IMR-90 (cell line): ENCODE data around the gene ANKRD40CL. TPM values are rescaled to one million over a fixed set of nuclear protein-coding genes. Genes with fewer than 3 reads are reported as not detected.
A peak's percentile ranks its signal among the peaks of the same experiment; 100 is the strongest.

ENCODE experiments used
- ATAC-seq: fragments of 200-7000 bp; cut with Tn5 transposase; 2 replicates; pipeline ENCODE4 v1.9.1; 2020; ENCODE audit warnings: low read depth, mild to moderate bottlenecking, moderate library complexity
- BruUV-seq: library from RNA; stranded (reverse); fragments of 400-500 nt; replicated peaks from 2 replicates; lab custom pipeline; 2021; lab: Mats Ljungman, UMichigan
- CTCF ChIA-PET: fragments of 300-600 bp; formaldehyde crosslinking; extraction: SDS; loops from one replicate; lab custom pipeline; 2021; ENCODE audit warnings: antibody characterized with exemption; lab: Yijun Ruan, JAX
- POLR2A ChIA-PET: fragments of 300-600 bp; sonication (Branson Sonifier 250); formaldehyde crosslinking; loops from one replicate; lab custom pipeline; 2022; ENCODE audit warnings: antibody characterized with exemption; ENCODE audit not compliant: unreplicated experiment; lab: Charles Lee
- DNase-seq: peaks from one replicate; pipeline ENCODE4 v3.0.0; 2013
- H2AFZ ChIP-seq: replicated peaks from 2 replicates; pipeline ENCODE3; 2013; ENCODE audit warnings: low read length, mild to moderate bottlenecking; ENCODE audit not compliant: poor library complexity
- H2AK5ac ChIP-seq: 2 replicates; pipeline ENCODE4 v1.6.1; 2013; ENCODE audit warnings: low read depth, low read length, inconsistent platforms
- H2AK9ac ChIP-seq: replicated peaks from 2 replicates; pipeline ENCODE3; 2013; ENCODE audit warnings: mild to moderate bottlenecking, low read depth, low read length, moderate library complexity; ENCODE audit not compliant: poor library complexity
- H2BK120ac ChIP-seq: 2 replicates; pipeline ENCODE4 v1.6.1; 2013; ENCODE audit warnings: low read depth, low read length, inconsistent platforms
- H2BK15ac ChIP-seq: 3 replicates; pipeline ENCODE4 v1.6.1; 2013; ENCODE audit warnings: low read depth, low read length, inconsistent platforms
- H2BK20ac ChIP-seq: 2 replicates; pipeline ENCODE4 v1.6.1; 2013; ENCODE audit warnings: low read depth, mild to moderate bottlenecking, inconsistent platforms, low read length, moderate library complexity
- H2BK5ac ChIP-seq: 2 replicates; pipeline ENCODE4 v1.6.1; 2013; ENCODE audit warnings: mild to moderate bottlenecking, low read depth, low read length, inconsistent platforms; ENCODE audit not compliant: poor library complexity, severe bottlenecking
- H3K14ac ChIP-seq: replicated peaks from 2 replicates; pipeline ENCODE4 v1.6.1; 2013; ENCODE audit warnings: low read depth, low read length, inconsistent platforms
- H3K18ac ChIP-seq: 2 replicates; pipeline ENCODE4 v1.6.1; 2013; ENCODE audit warnings: low read depth, low read length, control low read depth
- H3K23ac ChIP-seq: 2 replicates; pipeline ENCODE4 v1.6.1; 2013; ENCODE audit warnings: low read depth, low read length, inconsistent platforms
- H3K27ac ChIP-seq: 2 replicates; pipeline ENCODE4 v1.5.1; 2013; ENCODE audit warnings: mild to moderate bottlenecking, control low read depth, low read length; ENCODE audit not compliant: insufficient read depth
- H3K27me3 ChIP-seq: 2 replicates; pipeline ENCODE4 v1.6.1; 2013; ENCODE audit warnings: low read length; ENCODE audit not compliant: control insufficient read depth, insufficient read depth
- H3K36me3 ChIP-seq: 2 replicates; pipeline ENCODE4 v1.6.1; 2013; ENCODE audit warnings: low read length, mixed read lengths; ENCODE audit not compliant: control insufficient read depth, insufficient read depth
- H3K4ac ChIP-seq: 2 replicates; pipeline ENCODE4 v1.6.1; 2013; ENCODE audit warnings: low read depth, low read length, inconsistent platforms
- H3K4me1 ChIP-seq: 2 replicates; pipeline ENCODE4 v1.6.1; 2013; ENCODE audit warnings: low read length, mixed read lengths; ENCODE audit not compliant: control insufficient read depth, insufficient read depth
- H3K4me2 ChIP-seq: 2 replicates; pipeline ENCODE4 v1.6.1; 2013; ENCODE audit warnings: low read depth, mild to moderate bottlenecking, control low read depth, low read length, moderate library complexity
- H3K4me3 ChIP-seq: 2 replicates; pipeline ENCODE4 v1.5.1; 2013; ENCODE audit warnings: low read depth, mild to moderate bottlenecking, control low read depth, low read length, moderate library complexity; ENCODE audit not compliant: insufficient read depth
- H3K56ac ChIP-seq: 2 replicates; pipeline ENCODE4 v1.6.1; 2013; ENCODE audit warnings: low read length, inconsistent platforms; ENCODE audit not compliant: insufficient read depth; ENCODE audit errors: extremely low read depth
- H3K79me1 ChIP-seq, 2 experiments: 2 replicates each; pipeline ENCODE4 v1.6.1; 2013; ENCODE audit warnings: low read length in 2 of 2, inconsistent platforms in 1 of 2, low read depth in 1 of 2
- H3K9ac ChIP-seq: 2 replicates; pipeline ENCODE4 v1.6.1; 2013; ENCODE audit warnings: low read depth, low read length, control low read depth
- H3K9me1 ChIP-seq: 2 replicates; pipeline ENCODE4 v1.6.1; 2013; ENCODE audit warnings: low read length, inconsistent platforms; ENCODE audit not compliant: insufficient read depth
- H3K9me3 ChIP-seq: 2 replicates; pipeline ENCODE4 v1.6.1; 2013; ENCODE audit warnings: low read length; ENCODE audit not compliant: control insufficient read depth, insufficient read depth
- H4K20me1 ChIP-seq: 2 replicates; pipeline ENCODE4 v1.6.1; 2013; ENCODE audit warnings: low read length, inconsistent platforms; ENCODE audit not compliant: insufficient read depth
- H4K5ac ChIP-seq: 2 replicates; pipeline ENCODE4 v1.6.1; 2013; ENCODE audit warnings: mild to moderate bottlenecking, low read depth, low read length, control low read depth
- H4K8ac ChIP-seq, 2 experiments: 2 replicates each; pipeline ENCODE4 v1.6.1; 2013; ENCODE audit warnings: low read depth in 2 of 2, low read length in 2 of 2, control low read depth in 1 of 2, inconsistent platforms in 1 of 2
- H4K91ac ChIP-seq: 2 replicates; pipeline ENCODE4 v1.6.1; 2013; ENCODE audit warnings: low read depth, low read length, inconsistent platforms; ENCODE audit not compliant: insufficient read depth
- BHLHE40 ChIP-seq: fragments of 150-350 bp; IDR thresholded peaks from 2 replicates; pipeline ENCODE4 v1.6.1; 2016; ENCODE audit warnings: mild to moderate bottlenecking, low read depth, low read length
- CEBPB ChIP-seq: IDR thresholded peaks from 2 replicates; pipeline ENCODE4 v1.6.1; 2012; ENCODE audit warnings: low read depth, low read length, improper control_type of control experiment
- CHD1 ChIP-seq: IDR thresholded peaks from 2 replicates; pipeline ENCODE4 v1.6.1; 2012; ENCODE audit warnings: low read depth, low read length, improper control_type of control experiment
- CTCF ChIP-seq: conservative IDR thresholded peaks from 2 replicates; pipeline ENCODE4 v1.5.1; 2012; ENCODE audit warnings: mild to moderate bottlenecking, low read depth, low read length, improper control_type of control experiment
- ELK1 ChIP-seq: fragments of 150-350 bp; IDR thresholded peaks from 2 replicates; pipeline ENCODE4 v1.6.1; 2016; ENCODE audit warnings: low read depth, mild to moderate bottlenecking, low read length, moderate library complexity, borderline replicate concordance
- FOS ChIP-seq: fragments of 150-350 bp; IDR thresholded peaks from 2 replicates; pipeline ENCODE4 v1.6.1; 2016; ENCODE audit warnings: low read depth, low read length
- MAFK ChIP-seq: IDR thresholded peaks from 2 replicates; pipeline ENCODE4 v1.6.1; 2012; ENCODE audit warnings: low read depth, low read length, improper control_type of control experiment
- MAZ ChIP-seq: IDR thresholded peaks from 2 replicates; pipeline ENCODE4 v1.6.1; 2012; ENCODE audit warnings: low read depth, mild to moderate bottlenecking, low read length, improper control_type of control experiment, moderate library complexity, borderline replicate concordance
- MXI1 ChIP-seq: IDR thresholded peaks from 2 replicates; pipeline ENCODE4 v1.6.1; 2012; ENCODE audit warnings: low read depth, mild to moderate bottlenecking, low read length, moderate library complexity, borderline replicate concordance
- POLR2A ChIP-seq: IDR thresholded peaks from 2 replicates; pipeline ENCODE4 v1.6.1; 2012; ENCODE audit warnings: mild to moderate bottlenecking, low read depth, low read length
- RAD21 ChIP-seq: IDR thresholded peaks from 2 replicates; pipeline ENCODE4 v1.6.1; 2012; ENCODE audit warnings: low read length, improper control_type of control experiment
- RCOR1 ChIP-seq: IDR thresholded peaks from 2 replicates; pipeline ENCODE4 v1.6.1; 2012; ENCODE audit warnings: mild to moderate bottlenecking, low read length, improper control_type of control experiment; ENCODE audit not compliant: insufficient replicate concordance
- SMC3 ChIP-seq: fragments of 150-350 bp; IDR thresholded peaks from 2 replicates; pipeline ENCODE4 v1.6.1; 2016; ENCODE audit warnings: low read depth, mild to moderate bottlenecking, antibody characterized with exemption, low read length, moderate library complexity
- USF2 ChIP-seq: fragments of 150-350 bp; IDR thresholded peaks from 2 replicates; pipeline ENCODE4 v1.6.1; 2017; ENCODE audit warnings: mild to moderate bottlenecking, antibody characterized with exemption, low read length, low read depth
- WGBS, 2 experiments: methylation state at CpG; one replicate each; pipeline versions ENCODE4 v1.1.5 to v1.1.7; 2013; ENCODE audit warnings: missing lambda C conversion rate in 2 of 2; ENCODE audit not compliant: insufficient read length in 1 of 2; ENCODE audit errors: extremely low coverage in 2 of 2; 5-methylcytosine and 5-hydroxymethylcytosine counted together
- dilution Hi-C: fragments of 300-500 bp; cut with HindIII; formaldehyde crosslinking; loops from one replicate; pipeline ENCODE4 v1.14.3; 2018; ENCODE audit warnings: low sequenced_read_pairs; ENCODE audit not compliant: unreplicated experiment
- in situ Hi-C: fragments of 300-500 bp; cut with MboI; formaldehyde crosslinking; loops from 3 replicates; pipeline ENCODE4 v1.14.3; 2019; ENCODE audit warnings: low sequenced_read_pairs, inconsistent platforms, mixed read lengths
- intact Hi-C: fragments of 100-400 bp; cut with micrococcal nuclease; formaldehyde crosslinking; loops from 2 replicates; pipeline ENCODE4 v1.10.0; 2022
- polyA plus RNA-seq, 3 experiments: library from polyadenylated mRNA; depleted of rRNA; stranded (reverse); fragments of >200 nt; gene quantifications; 2 replicates each; pipeline ENCODE4 v1.2.3, GENCODE V29; 2012; ENCODE audit warnings: low replicate concordance in 1 of 3
- total RNA-seq: library from RNA; depleted of rRNA; stranded (reverse); fragments of >200 nt; gene quantifications from 2 replicates; pipeline ENCODE4 v1.2.3, GENCODE V29; 2012

Gene ANKRD40CL
- total and polyA plus RNA-seq, 2 of the 4 experiments (the other 2 are of a cell fraction), result not detected

GRCh38 chr17:50790618-50791017, 23.3 kb upstream of the ANKRD40CL start:
- ChIA-PET POLR2A (no interaction called here), CTCF (no interaction called here)
- Histone ChIP-seq H3K27me3 (peaks cover 2% of the 10 kb centered on the region), H2AFZ (no peak overlapping the region), H4K91ac (no peak overlapping the region), H3K36me3 (no peaks in the 10 kb centered on the region), H3K27ac (no peak overlapping the region), H3K9me3 (no peaks in the 10 kb centered on the region), H2BK20ac (no peak overlapping the region), H2BK120ac (no peak overlapping the region), H4K5ac (peak overlapping the region; percentile 34; the same call in 1 of the 2 replicates), H3K4me1 (peaks cover 14% of the 10 kb centered on the region), H2AK9ac (no peak overlapping the region), H4K20me1 (no peaks in the 10 kb centered on the region), H3K4me2 (no peak overlapping the region), H3K4me3 (no peak overlapping the region), H3K18ac (no peak overlapping the region; the same call in 1 of the 2 replicates), H4K8ac (no peak overlapping the region), H2BK15ac (no peak overlapping the region), H3K9ac (no peak overlapping the region), H3K4ac (no peak overlapping the region), H2BK5ac (no peak overlapping the region), H3K14ac (no peak overlapping the region), H3K79me1 (no peaks in the 10 kb centered on the region), H3K56ac (no peak overlapping the region), H2AK5ac (no peak overlapping the region), H3K23ac (no peak overlapping the region), H3K9me1 (0 out of 2 replicates have a peak, but pooled peaks cover 3% of the 10 kb centered on the region)
- no TSS peak for BruUV-seq
- intact Hi-C loops (no loop called here), dilution Hi-C loops (no loop called here), in situ Hi-C loops (no loop called here)
- DNase-seq (no peak), ATAC-seq (no peak)
- no CpG with 5 or more reads among the region's 6 CpGs for WGBS, 2 experiments
- TF ChIP-seq SMC3, result no peak
- TF ChIP-seq RAD21, result no peak
- no peak for TF ChIP-seq FOS
- no peak for TF ChIP-seq USF2
- no peak for TF ChIP-seq ELK1
- TF ChIP-seq MAZ, result no peak
- TF ChIP-seq RCOR1, result no peak
- no peak for TF ChIP-seq MAFK
- TF ChIP-seq MXI1, result no peak
- no peak for TF ChIP-seq CTCF
- no peak for TF ChIP-seq BHLHE40
- no peak for TF ChIP-seq CEBPB
- TF ChIP-seq POLR2A, result no peak
- no peak for TF ChIP-seq CHD1
